Transverse colon (tissue), 4 donors: Measurements from ENCODE around the gene RWDD1.

Experiments
- CTCF ChIP-seq, 5 experiments: fragments of 200-600 bp in 3 of 5; fragments of 450-650 bp in 2 of 5; sonication (generic) in 3 of 5; IDR thresholded peaks; 1 replicate in 2 of 5; 2 replicates in 3 of 5; pipeline ENCODE4 v1.5.1; 2016 to 2017; ENCODE audit warnings: antibody characterized with exemption in 5 of 5, inconsistent platforms in 3 of 5, mild to moderate bottlenecking in 2 of 5, moderate library complexity in 1 of 5
- EP300 ChIP-seq: sonication (generic); formaldehyde crosslinking; IDR thresholded peaks from one replicate; pipeline ENCODE4 v1.6.1; 2017; ENCODE audit warnings: antibody characterized with exemption, low read depth
- POLR2A ChIP-seq: fragments of 450-650 bp; IDR thresholded peaks from one replicate; pipeline ENCODE4 v1.6.1; 2016; ENCODE audit warnings: antibody characterized with exemption, mild to moderate bottlenecking, moderate library complexity
- POLR2AphosphoS5 ChIP-seq, 3 donors: sonication (generic); formaldehyde crosslinking; IDR thresholded peaks; one replicate each; pipeline ENCODE4 v1.6.1; 2016; ENCODE audit warnings: antibody characterized with exemption in 3 of 3

GRCh38 chr6:116557893-116558292 lies 13.4 kb upstream of the RWDD1 start:
- TF ChIP-seq POLR2AphosphoS5 (IDR thresholded peaks at IDR 0.05) (peak in 2 of 3 donors; percentile 22 to 27), POLR2A (no peak), CTCF (IDR thresholded peaks at IDR 0.05) (no peak), EP300 (no peak)
